DMS114 treated with DMSO at 0.1 percent for 48 hours (cell line): ENCODE measurements around the gene KLHL1.

Experiments
- DNase-seq: peaks from one replicate; lab custom pipeline; 2025; ENCODE audit not compliant: unreplicated experiment; lab: John Stamatoyannopoulos, UW

Gene KLHL1

GRCh38 chr13:69882451-69882850, 225.8 kb downstream of the KLHL1 start:
- DNase-seq = no peak

GRCh38 chr13:69879936-69880335, 228.3 kb downstream of the KLHL1 start:
- DNase-seq = no peak

- DNase-seq = no peak
These were observed 235.8 kb downstream of the KLHL1 start for GRCh38 chr13:69872321-69873047.

- no peak for DNase-seq
These were observed 241.7 kb downstream of the KLHL1 start for GRCh38 chr13:69866555-69866954.

GRCh38 chr13:69857183-69857821, 250.9 kb downstream of the KLHL1 start:
- DNase-seq = peak; percentile 42

- DNase-seq = no peak
These were observed 251.9 kb downstream of the KLHL1 start for GRCh38 chr13:69856331-69856730.

- DNase-seq = no peak
These were observed 279.7 kb downstream of the KLHL1 start for GRCh38 chr13:69828527-69828926.

GRCh38 chr13:69820180-69820579, 288.1 kb downstream of the KLHL1 start:
- DNase-seq = no peak

GRCh38 chr13:69817333-69817869, 290.9 kb downstream of the KLHL1 start:
- no peak for DNase-seq

GRCh38 chr13:69809152-69809551, 299.1 kb downstream of the KLHL1 start:
- no peak for DNase-seq

- no peak for DNase-seq
These were observed 312.0 kb downstream of the KLHL1 start for GRCh38 chr13:69796256-69796655.

GRCh38 chr13:69793783-69794453, 314.3 kb downstream of the KLHL1 start:
- no peak for DNase-seq

GRCh38 chr13:69776937-69777336, 331.3 kb downstream of the KLHL1 start:
- no peak for DNase-seq

- DNase-seq = no peak
These were observed 338.6 kb downstream of the KLHL1 start for GRCh38 chr13:69769608-69770007.

GRCh38 chr13:69761581-69761980, 346.7 kb downstream of the KLHL1 start:
- no peak for DNase-seq

GRCh38 chr13:69755101-69755500, 353.2 kb downstream of the KLHL1 start:
- DNase-seq = no peak

GRCh38 chr13:69751259-69751658, 357.0 kb downstream of the KLHL1 start:
- DNase-seq = no peak

- DNase-seq = no peak
These were observed 370.9 kb downstream of the KLHL1 start for GRCh38 chr13:69737129-69737935.

GRCh38 chr13:69721631-69722030, 386.6 kb downstream of the KLHL1 start:
- DNase-seq = no peak

GRCh38 chr13:69720278-69720983, 387.8 kb downstream of the KLHL1 start:
- DNase-seq = no peak
